SW480 (cell line): ENCODE data around the gene ZFX.
"Not testable (repeated sequence)": the region's sequence is repeated elsewhere in the genome, so short reads cannot be mapped to it uniquely, and the experiment has no call there.

Source experiments
- DNase-seq: peaks from one replicate; pipeline ENCODE4 v3.0.0-alpha.2; 2016; ENCODE audit warnings: low spot score

Gene ZFX

DNA sequence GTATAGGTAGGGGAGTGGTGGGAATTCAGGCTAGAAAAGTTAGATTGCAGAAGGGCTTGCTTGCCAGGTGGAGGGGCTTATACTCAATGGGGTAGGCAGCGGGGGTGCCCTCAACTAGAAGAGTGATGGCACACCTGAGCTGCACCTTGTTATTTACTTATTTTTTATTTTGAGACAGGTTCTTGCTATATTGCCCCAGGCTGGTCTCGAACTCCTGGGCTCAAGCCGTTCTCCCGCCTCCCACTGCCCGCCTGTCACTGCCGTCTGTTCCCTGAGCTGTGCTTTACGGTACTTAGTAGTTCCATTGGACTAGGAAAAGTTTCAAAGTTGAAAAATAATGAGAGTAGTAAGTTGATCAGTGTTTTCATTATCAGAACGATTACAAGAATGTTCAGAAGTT lies 2.0 kb downstream of the ZFX start:
- DNase-seq = no peak

DNA sequence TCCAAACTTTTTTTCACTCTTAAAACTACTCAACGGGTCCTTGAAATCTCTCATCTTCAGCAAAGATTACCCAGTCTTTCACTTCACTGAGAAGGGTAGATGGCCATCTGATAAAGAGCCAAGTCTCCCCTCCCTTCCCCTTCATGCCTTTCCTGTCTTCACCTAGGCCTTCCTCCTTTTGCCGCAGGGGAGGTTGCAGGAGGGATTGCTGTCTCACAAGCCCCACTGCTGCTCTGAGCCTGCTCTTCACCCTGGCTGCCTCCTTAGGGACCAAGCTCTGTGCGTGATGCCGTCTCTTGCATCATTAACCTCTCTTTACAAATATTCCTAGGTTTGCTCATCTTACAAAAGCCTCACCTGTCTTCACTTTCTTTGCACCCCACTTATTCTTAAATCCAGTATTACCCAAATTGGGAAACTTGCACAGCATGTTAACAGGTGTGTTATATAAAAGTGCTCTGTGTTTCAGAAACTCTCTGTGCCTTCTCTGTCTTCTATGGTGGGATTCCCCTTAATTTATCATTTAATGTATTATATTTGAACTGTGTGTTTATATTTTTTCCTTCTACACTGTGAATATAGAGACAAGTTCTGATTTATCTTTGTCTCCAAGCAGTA lies 3.8 kb downstream of the ZFX start:
- no peak for DNase-seq

DNA sequence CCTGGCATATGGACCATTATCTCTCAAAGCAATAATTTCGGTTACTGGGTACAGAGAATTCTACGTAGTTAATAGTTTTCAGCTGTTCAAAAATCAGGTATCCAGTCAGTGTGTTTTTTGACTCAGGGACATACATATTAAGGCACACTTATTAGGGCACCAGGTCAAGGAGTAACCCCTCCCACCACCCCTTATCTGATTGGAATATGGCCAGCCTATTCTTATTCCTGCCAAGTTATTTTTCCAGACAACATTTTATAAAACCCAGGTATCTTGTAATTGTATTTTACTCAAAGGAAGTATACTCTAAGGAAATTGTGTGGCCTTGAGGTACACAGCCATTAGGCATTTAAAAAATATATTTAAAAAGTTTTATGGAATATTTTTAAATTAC lies 4.3 kb downstream of the ZFX start:
- no peak for DNase-seq

DNA sequence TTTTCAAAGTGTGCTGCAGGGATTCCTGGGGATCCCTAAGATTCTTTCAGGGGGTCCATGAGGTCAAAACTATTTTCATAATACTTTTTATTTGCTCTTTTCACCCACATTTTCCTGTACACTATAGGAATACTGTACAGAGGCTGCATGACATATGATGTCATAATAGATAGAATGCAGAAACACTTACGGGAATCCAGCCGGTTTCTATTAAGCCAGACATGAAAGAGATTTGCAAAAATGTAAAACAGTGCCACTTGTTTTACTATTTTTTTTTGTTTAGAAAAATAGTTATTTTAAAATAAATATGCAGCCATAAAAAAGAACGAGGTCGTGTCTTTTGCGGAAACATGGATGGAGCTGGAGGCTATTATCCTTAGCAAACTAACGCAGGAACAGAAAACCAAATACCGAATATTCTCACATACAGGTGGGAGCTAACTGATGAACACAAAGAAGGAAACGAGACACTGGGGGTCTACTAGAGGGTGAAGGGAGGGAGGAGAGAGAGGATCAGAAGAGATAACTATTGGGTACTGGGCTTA lies 5.0 kb downstream of the ZFX start:
- DNase-seq = no peak

DNA sequence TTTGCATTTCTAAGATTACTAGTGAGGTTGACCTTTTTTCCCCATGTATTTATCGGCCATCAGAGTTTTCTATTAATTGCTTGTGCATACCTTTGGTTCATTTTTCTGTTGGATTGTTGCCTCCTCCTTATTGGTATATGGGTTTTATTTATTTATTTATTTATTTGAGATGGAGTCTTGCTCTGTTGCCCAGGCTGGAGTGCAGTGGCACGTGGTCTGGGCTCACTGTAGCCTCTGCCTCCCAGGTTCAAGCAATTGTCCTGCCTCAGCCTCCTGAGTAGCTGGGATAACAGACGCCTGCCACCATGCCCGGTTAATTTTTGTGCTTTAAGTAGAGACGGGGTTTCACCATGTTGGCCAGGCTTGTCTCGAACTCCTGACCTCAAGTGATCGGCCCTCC lies 6.2 kb downstream of the ZFX start:
- not testable (repeated sequence) for DNase-seq

DNA sequence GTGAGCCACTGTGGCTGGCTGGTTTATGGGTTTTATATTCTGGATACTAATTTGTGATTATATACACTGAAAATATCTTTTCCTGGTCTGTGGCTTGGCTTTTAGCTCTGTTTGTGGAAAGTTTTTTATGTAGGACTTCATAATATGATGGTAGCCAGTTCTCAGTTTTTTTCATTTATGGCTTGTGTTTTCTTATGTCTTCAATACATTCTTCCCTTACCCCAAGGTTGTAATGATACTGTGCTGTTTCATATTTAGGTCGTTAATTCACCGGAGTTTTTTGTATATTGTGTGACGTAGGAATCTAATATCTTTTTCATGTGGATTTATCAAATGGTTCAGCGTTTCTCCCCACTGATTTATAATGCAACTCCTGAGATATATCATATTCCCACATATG lies 6.6 kb downstream of the ZFX start:
- no peak for DNase-seq

DNA sequence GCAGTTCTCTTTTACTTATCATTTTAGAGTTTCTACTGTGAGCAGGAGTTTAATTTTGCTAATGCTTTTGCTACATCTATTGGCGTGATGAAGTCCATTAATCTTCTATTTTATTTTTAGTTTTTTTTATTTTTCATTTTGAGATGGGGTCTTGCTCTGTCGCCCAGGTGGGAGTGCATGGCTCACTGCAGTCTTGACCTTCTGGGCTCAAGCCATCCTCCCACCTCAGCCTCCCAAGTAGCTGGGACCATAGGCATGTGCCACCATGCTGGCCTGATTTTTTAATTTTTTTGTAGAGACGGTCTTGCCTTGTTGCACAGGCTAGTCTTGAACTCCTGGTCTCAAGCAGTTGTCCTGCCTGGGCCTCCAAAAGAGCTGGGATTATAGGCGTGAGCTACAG lies 9.4 kb downstream of the ZFX start:
- no peak for DNase-seq

DNA sequence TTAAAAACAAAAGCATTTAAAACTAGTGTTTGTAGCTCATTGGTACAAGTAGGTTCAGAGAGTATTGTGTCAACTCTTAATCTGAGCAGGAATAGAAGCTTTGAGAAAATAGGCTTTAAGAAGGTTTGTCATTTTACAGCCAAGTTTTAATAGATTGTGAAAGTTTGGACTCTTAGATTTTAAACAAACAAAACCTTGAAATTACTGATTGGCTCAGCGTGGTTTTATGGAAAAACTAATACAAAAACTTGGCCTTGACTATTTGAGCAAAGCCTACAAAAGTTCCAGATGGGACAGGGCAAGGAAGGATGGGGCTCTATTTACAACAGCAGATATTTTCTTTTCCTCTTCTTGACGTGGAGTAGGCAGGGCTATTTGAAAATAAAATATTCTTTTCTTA lies 16.5 kb downstream of the ZFX start:
- no peak for DNase-seq

DNA sequence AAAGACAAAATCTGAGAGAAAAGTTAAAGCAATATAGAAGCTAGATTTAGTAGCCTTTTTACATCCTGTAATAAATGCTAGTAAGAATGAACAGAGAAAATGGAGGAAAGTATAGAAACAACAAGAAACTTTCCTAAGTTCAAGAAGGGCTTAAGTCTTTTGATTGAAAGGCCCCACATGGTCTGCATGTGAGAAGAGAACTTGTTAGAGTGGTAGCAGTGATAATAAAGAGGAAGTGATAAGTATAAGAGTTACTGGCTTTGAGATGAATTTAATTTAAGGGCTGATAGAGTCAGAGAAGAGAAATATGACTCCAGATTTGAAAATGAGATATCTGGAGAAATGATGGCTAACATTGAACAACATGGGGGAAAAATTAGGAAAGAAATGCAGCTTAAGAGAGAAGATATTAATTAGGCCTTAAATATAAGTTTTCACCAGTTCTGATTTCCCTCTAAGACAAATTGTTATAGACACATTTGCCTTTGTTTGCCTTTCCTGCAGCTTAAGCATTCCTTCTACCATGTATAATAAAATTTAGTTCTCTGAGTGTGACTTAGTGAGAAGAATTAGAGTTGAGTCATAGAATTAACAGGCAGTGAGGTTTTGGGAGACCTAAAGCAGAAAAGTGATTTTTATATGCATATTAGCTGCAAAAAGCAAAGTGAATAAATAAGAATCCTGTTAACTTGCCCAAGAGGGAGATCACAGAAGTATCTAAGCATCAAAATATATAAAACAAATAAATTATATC lies 18.4 kb downstream of the ZFX start:
- DNase-seq = no peak

DNA sequence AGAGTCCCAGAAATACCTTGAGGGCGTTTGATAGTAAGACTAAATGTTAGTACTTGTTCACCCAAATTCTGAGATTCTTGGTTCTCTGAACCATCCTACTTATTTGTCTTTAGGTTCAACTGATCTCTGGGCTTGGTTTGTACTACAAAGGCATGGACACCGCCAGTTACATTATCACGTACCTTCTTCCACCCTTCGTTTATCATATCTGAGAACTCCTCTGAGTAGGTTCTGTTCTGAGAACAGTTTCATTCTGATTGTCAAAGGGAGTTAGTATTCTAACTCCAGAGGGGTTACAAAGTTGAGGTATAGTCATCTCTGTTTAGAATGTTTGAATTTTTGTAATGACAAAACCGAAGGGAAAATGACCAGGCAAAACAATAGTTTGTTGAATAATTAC lies 19.3 kb downstream of the ZFX start:
- DNase-seq = no peak

DNA sequence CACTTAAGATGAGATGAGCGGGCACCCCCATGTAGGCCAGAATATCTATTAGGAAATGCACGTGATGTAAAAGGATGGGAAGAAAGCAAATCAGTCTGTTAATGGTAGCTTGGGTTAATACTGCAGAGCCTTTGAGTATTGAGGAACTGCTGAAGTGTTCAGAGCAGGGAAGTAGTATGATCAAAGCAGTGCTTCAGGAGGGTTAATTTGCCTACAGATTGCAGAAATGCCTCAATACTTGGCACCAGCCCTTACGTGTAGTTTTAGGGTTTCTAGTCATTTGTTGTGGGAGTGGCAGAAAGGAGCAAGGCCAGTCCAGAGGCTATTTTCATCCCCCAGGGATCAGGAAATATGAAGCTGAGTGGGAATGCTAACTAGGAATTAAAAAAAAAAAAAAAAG lies 19.7 kb downstream of the ZFX start:
- no peak for DNase-seq

DNA sequence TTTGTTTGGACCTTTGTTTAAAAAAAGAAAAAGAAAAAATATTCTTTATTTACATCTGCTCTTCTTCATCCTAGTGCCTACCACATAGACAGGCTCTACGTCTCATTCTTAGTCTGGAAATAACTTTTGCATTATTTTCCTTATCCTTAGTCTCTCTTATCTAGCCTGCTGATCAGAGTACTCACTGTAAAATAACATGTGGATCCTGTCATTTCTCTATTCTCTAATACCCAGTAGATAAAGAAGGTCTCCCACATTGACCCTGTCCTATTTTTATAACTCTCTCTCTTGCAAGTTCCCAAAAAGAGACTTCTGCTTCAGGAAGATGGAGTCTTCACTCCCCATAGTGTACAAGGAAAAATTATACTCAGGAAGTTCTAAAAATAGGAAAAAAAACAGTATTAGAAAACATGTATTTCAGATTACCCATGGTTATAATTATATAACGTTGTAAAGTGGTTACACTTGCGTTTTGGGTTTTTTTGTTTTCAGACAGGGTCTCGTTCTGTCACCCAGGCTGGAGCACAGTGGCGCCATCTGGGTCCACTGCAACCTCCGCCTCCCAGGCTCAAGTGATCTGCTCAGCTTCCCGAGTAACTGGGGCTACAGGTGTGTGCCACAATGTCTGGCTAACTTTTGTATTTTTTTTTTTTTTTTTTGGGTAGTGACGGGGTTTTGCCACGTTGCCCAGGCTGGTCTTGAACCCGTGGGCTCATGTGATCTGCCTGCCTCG lies 23.8 kb downstream of the ZFX start:
- DNase-seq = no peak

DNA sequence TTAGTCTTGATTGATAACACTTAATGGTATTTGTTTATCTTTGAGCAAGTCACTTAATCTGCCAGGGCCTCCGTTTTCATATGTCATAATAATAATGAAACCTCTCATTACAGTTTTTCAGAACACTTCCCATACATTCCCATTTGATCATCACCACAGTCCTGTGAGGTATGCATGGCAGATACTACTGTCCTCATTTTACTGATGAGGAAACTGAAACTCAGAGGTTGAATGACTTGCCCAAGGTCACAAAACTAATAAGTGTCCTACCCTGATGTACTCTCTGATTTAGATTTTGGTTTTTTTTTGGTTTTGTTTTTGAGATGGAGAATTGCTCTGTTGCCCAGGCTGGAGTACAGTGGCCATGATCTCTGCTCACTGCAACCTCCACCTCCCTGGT lies 25.7 kb downstream of the ZFX start:
- DNase-seq = no peak

DNA sequence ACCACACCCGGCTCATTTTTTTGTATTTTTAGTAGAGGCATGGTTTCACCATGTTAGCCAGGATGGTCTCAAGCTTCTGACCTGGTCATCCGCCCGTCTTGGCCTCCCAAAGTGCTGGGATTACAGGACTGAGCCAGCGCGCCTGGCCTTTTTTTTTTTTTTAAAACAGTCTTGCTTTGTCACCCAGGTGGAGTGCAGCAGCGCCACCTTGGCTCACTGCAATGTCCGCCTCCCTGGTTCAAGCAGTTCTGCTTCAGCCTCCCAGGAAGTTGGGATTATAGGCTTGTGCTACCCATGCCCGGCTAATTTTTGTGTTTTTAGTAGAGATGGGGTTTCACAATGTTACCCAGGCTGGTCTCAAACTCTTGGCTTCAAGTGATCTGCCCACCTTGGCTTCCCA lies 28.9 kb downstream of the ZFX start:
- no peak for DNase-seq

DNA sequence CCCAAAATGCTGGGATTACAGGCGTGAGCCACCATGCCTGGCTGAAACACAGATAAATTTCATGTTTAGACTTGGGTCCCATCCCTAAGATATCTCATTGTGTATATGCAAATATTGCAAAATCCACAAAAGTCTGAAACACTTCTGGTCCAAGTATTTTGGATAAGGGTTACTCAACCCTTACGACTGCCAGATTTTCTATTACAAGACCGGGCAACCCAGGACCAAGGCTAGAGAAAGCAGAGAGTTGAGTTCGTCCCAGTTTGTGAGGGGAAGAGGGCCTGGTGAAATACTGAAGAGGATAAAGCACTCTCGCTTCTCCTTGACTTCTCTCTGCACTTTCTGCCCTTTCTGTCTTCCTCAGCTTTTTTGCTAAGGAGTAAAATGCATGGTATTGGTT lies 34.5 kb downstream of the ZFX start:
- no peak for DNase-seq

DNA sequence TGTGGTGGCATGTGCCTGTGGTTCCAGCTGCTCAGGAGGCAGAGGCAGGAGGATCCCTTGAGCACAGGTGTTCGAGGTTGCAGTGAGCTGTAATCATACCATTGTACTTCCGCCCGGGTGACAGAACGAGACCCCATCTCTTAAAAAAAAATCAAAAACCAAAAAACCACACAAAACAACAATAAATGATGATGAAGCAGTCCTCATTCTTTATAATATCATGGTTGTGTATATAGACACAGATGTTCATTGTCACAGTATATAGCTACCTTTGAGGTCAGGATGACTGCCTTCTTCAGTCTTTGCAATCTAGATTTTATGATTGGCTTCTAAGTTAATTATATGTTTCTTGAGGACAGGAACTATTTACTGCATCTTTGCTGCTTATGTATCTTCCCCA lies 37.0 kb downstream of the ZFX start:
- no peak for DNase-seq

DNA sequence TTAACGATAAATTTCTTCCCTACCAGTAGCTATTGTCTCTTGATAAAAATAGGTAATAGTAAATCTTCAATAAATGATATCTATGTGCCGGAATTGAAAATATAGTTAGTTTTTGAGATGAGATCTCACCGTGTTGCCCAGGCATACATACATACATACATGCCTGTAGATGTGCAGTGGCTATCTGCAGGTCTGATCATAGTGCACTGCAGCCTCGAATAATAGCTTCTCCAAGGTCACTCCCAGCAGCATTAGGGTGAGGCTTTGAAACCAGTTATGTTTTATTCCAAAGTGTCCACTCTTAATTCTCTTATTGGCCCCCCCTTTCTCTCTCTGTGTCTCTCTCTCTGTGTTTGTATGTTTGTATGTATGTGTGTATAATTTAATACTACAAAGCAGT lies 37.5 kb downstream of the ZFX start:
- DNase-seq = no peak

DNA sequence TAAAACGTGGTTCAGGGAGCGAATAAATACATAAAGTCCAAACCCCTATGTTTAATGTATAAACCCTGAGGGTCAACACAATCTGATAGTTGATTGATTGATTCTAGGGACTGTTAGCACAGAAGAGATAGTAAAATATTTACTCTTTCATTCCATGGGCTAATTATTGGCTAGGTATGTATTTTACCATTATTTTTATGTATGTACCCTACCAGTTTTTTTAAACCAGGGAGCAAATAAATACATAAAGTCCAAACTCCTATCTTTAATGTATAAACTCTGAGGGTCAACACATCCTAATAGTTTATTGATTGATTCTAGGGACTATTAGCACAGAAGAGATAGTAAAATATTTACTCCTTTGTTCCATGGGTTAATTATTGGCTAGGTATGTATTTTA lies 40.0 kb downstream of the ZFX start:
- DNase-seq = no peak

DNA sequence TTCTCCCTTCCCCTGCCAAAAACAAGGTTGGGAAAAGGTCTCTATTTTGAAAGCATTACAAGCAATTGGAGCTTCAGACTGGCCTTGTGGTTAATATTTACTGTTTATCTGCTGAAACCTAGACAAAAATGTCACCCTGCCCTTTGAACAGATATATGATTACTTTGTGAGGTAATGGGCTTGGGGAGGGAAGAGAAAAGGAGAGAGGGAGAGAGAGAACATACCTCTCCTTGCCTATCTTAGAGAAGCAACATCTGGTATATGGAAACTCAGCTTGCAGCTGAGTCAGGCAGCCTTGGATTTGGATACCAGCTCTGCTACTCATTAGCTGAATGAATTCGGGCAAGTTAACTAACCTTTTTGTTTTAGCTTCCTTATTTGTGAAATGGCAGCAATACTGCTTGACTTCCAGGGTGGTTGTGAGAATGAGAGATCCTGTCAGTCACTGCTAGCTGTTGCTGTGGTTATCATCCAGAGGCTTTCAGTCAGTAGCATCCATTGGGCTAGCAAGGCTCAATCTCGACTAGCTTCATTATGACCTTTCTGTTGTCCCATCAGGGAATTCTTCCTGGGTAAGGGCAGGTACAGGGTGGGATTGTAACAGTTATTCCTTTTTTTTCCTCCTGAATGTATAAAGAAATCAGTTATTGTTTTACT lies 41.1 kb downstream of the ZFX start:
- no peak for DNase-seq

DNA sequence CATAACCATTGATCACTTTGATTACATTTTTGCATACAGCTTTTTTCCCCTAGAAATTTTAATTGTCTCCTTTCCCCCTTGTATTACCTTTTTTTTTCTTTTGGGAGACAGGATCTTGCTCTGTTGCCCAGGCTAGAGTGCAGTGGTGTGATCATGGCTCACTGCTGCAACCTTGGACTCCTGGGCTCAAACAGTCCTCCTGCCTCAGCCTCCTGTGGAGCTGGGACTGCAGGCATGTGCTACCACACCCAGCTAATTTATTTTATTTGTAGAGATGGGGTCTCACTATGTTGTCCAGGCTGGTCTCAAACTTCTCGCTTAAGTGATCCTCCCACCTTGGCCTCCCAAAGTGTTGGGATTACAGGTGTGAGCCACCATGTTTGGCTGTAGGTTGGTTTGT lies 47.0 kb downstream of the ZFX start:
- DNase-seq = no peak

DNA sequence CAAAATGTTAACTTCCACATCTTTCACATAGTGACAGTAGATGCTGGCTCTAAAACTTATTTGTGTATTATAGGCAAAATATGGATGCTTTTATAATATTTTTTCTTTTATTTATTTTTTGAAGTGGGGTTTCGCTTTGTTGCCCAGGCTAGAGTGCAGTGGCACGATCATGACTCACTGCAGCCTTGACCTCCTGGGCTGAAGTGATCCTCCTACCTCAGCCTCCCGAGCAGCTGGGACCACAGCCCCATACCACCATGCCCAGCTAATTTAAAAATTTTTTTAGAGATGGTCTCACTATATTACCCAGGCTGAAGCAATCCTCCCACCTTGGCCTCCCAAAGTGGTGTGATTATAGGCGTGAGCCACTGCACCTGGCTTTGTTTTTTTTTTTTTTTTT lies 48.6 kb downstream of the ZFX start:
- no peak for DNase-seq

DNA sequence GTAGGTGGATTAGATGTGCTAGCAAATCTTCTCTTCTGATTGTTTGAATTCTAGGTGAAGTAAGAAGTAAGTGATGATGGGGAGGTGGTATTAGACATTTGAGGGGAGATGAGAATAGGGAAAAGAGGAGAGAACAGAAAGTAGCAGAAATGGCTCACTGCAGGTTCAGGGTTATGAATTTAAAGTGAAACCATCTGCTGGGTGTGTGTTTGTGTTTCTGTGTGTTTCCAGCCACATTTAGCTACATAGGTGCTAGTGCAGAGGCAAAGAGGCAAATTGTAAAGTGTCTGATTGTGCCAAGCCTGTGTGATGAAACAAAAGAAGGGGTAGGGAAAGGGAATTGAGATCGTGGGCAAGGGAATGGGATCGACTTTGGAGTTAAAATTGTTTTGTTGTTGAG lies 50.6 kb downstream of the ZFX start:
- no peak for DNase-seq

DNA sequence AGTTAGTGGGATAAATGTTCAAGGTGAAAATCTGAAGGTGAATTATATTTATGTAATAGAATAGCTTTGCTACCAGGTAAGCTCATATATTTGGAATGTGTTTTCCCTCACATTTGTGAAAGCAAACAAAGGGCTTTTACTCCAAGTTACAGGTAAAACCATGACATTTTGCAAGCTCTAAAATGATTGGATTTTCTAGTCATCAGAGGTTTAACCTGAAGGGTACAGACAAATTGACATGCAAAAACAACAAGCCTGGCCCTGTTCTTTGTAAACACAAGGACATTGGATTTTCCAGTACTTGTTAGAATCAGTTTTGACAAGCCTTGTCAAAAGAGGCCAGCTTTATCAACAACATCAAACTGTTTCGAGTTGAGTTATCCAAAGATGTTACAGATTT lies 51.7 kb downstream of the ZFX start:
- no peak for DNase-seq
